Transverse colon (tissue), 3 donors: Measurements from ENCODE around the gene STON2.

ENCODE experiments used
- CTCF ChIP-seq, 5 experiments: fragments of 200-600 bp in 3 of 5; fragments of 450-650 bp in 2 of 5; sonication (generic) in 3 of 5; IDR thresholded peaks; 1 replicate in 2 of 5; 2 replicates in 3 of 5; pipeline ENCODE4 v1.5.1; 2016 to 2017; ENCODE audit warnings: antibody characterized with exemption in 5 of 5, inconsistent platforms in 3 of 5, mild to moderate bottlenecking in 2 of 5, moderate library complexity in 1 of 5
- POLR2A ChIP-seq: fragments of 450-650 bp; IDR thresholded peaks from one replicate; pipeline ENCODE4 v1.6.1; 2016; ENCODE audit warnings: antibody characterized with exemption, mild to moderate bottlenecking, moderate library complexity

- TF ChIP-seq CTCF (IDR thresholded peaks at IDR 0.05), result no peak
- no peak for TF ChIP-seq POLR2A
These were observed 178.0 kb downstream of the STON2 start for GRCh38 chr14:81222126-81222525.
